Uterus (tissue), 4 donors: ENCODE data around the gene ASZ1. TPM values are rescaled to one million over a fixed set of nuclear protein-coding genes. Genes with fewer than 3 reads are reported as not detected.
"Not testable (repeated sequence)": the region's sequence is repeated elsewhere in the genome, so short reads cannot be mapped to it uniquely, and the experiment has no call there.

ENCODE experiments used
- DNase-seq, 2 donors: peaks; one replicate each; pipeline ENCODE4 v3.0.0-alpha.2; 2019 to 2020
- H3K27ac ChIP-seq, 2 donors: fragments of 200-600 bp; sonication (generic); 1 replicate in 1 of 2; 2 replicates in 1 of 2; pipeline ENCODE4 v1.5.1; 2016 to 2018
- H3K27me3 ChIP-seq, 2 donors: fragments of 200-600 bp; sonication (generic); one replicate each; pipeline ENCODE4 v1.5.1; 2018 to 2019; ENCODE audit warnings: control low read depth in 1 of 2
- H3K36me3 ChIP-seq, 2 donors: fragments of 200-600 bp; sonication (generic); one replicate each; pipeline ENCODE4 v1.5.1; 2019; ENCODE audit warnings: control low read depth in 1 of 2
- H3K4me1 ChIP-seq, 2 donors: fragments of 200-600 bp; sonication (generic); one replicate each; pipeline ENCODE4 v1.5.1; 2018 to 2019; ENCODE audit warnings: control low read depth in 1 of 2
- H3K4me3 ChIP-seq, 2 donors: fragments of 200-600 bp; sonication (generic); 1 replicate in 1 of 2; 2 replicates in 1 of 2; pipeline ENCODE4 v1.5.1; 2018 to 2019; ENCODE audit warnings: mild to moderate bottlenecking in 1 of 2
- H3K9me3 ChIP-seq, 2 donors: fragments of 200-600 bp; sonication (generic); one replicate each; pipeline ENCODE4 v1.5.1; 2019; ENCODE audit warnings: control low read depth in 1 of 2
- CTCF ChIP-seq, 4 experiments: fragments of 200-600 bp in 2 of 4; fragments of 450-650 bp in 2 of 4; sonication (generic) in 2 of 4; IDR thresholded peaks; one replicate each; pipeline ENCODE4 v1.5.1; 2016 to 2019; ENCODE audit warnings: antibody characterized with exemption in 4 of 4, mild to moderate bottlenecking in 2 of 4, moderate library complexity in 1 of 4
- POLR2A ChIP-seq, 2 donors: fragments of 450-650 bp; IDR thresholded peaks; one replicate each; pipeline ENCODE4 v1.6.1; 2016; ENCODE audit warnings: antibody characterized with exemption in 2 of 2, mild to moderate bottlenecking in 1 of 2, moderate library complexity in 1 of 2
- intact Hi-C: fragments of 100-400 bp; cut with DNase I; formaldehyde crosslinking; loops from one replicate; pipeline ENCODE4 v1.15.1; 2023; ENCODE audit warnings: low total_unique reads
- total RNA-seq, 4 donors: library from RNA; depleted of rRNA in 3 of 4; stranded (reverse); fragments of >200 nt in 3 of 4; gene quantifications; one replicate each; pipeline versions ENCODE4 v1.1.0 to v1.2.4, GENCODE V29; 2014 to 2023
- donor health status: DM: yes; HTN: yes; CAD: no.

The ASZ1 gene
- total RNA-seq, 4 donors from 2014 or later, result not detected

GRCh38 chr7:117444646-117445045 lies 17.4 kb upstream of the ASZ1 start:
- intact Hi-C loops, result no loop called here
- no peak for TF ChIP-seq POLR2A (IDR thresholded peaks at IDR 0.05)
- no peak for TF ChIP-seq CTCF (IDR thresholded peaks at IDR 0.05)
- Histone ChIP-seq H3K27me3 (no peaks in the 10 kb centered on the region), H3K9me3 (no peaks in the 10 kb centered on the region), H3K4me1 (no peaks in the 10 kb centered on the region), H3K4me3 (no peak overlapping the region), H3K36me3 (no peaks in the 10 kb centered on the region), H3K27ac (no peak overlapping the region)
- DNase-seq, result no peak

- Histone ChIP-seq H3K4me1 (no peaks in the 10 kb centered on the region), H3K27ac (no peak overlapping the region), H3K27me3 (no peaks in the 10 kb centered on the region), H3K4me3 (no peak overlapping the region), H3K36me3 (no peaks in the 10 kb centered on the region), H3K9me3 (no peaks in the 10 kb centered on the region)
- no peak for TF ChIP-seq CTCF (IDR thresholded peaks at IDR 0.05)
- no peak for TF ChIP-seq POLR2A (IDR thresholded peaks at IDR 0.05)
- no peak for DNase-seq
- intact Hi-C loops, result no loop called here
Measured at GRCh38 chr7:117435475-117436043, 8.3 kb upstream of the ASZ1 start.

GRCh38 chr7:117424090-117424829 lies 3.0 kb downstream of the ASZ1 start:
- TF ChIP-seq CTCF (IDR thresholded peaks at IDR 0.05) (no peak), POLR2A (IDR thresholded peaks at IDR 0.05) (no peak)
- Histone ChIP-seq H3K36me3 (no peaks in the 10 kb centered on the region), H3K27me3 (no peaks in the 10 kb centered on the region), H3K4me1 (no peaks in the 10 kb centered on the region), H3K27ac (no peak overlapping the region), H3K4me3 (no peak overlapping the region), H3K9me3 (no peaks in the 10 kb centered on the region)
- intact Hi-C loops, result no loop called here
- DNase-seq, result no peak

- H3K36me3 ChIP-seq, H3K27me3 ChIP-seq, intact Hi-C loops, H3K27ac ChIP-seq, H3K4me3 ChIP-seq, DNase-seq, H3K4me1 ChIP-seq, H3K9me3 ChIP-seq: not testable (repeated sequence)
Measured at GRCh38 chr7:117414591-117414990, 12.7 kb downstream of the ASZ1 start.

GRCh38 chr7:117412946-117413559 lies 14.2 kb downstream of the ASZ1 start:
- Histone ChIP-seq H3K36me3 (no peaks in the 10 kb centered on the region), H3K27ac (no peak overlapping the region), H3K27me3 (no peaks in the 10 kb centered on the region), H3K9me3 (no peaks in the 10 kb centered on the region), H3K4me1 (no peaks in the 10 kb centered on the region), H3K4me3 (no peak overlapping the region)
- no peak for DNase-seq
- intact Hi-C loops, result no loop called here
- TF ChIP-seq CTCF (IDR thresholded peaks at IDR 0.05) (no peak), POLR2A (IDR thresholded peaks at IDR 0.05) (no peak)
